COLO668 (cell line): ENCODE measurements around the gene TP73.
A peak's percentile ranks its signal among the peaks of the same experiment; 100 is the strongest.

Experiments
- DNase-seq: peaks from one replicate; lab custom pipeline; 2025; ENCODE audit not compliant: unreplicated experiment; lab: John Stamatoyannopoulos, UW

The TP73 gene

GRCh38 chr1:3633344-3634058, 18.8 kb upstream of the TP73 start:
- DNase-seq: no peak

GRCh38 chr1:3634059-3634800, 18.1 kb upstream of the TP73 start:
- DNase-seq: no peak

- DNase-seq: no peak
Observed at GRCh38 chr1:3636080-3636479, 16.2 kb upstream of the TP73 start.

- no peak for DNase-seq
Observed at GRCh38 chr1:3636531-3636930, 15.8 kb upstream of the TP73 start.

- DNase-seq: no peak
Observed at GRCh38 chr1:3638027-3638426, 14.3 kb upstream of the TP73 start.

GRCh38 chr1:3638676-3639075, 13.6 kb upstream of the TP73 start:
- DNase-seq: no peak

GRCh38 chr1:3639397-3639911, 12.9 kb upstream of the TP73 start:
- DNase-seq: no peak

- DNase-seq: no peak
Observed at GRCh38 chr1:3640121-3640837, 12.0 kb upstream of the TP73 start.

GRCh38 chr1:3641046-3641760, 11.1 kb upstream of the TP73 start:
- DNase-seq: no peak

GRCh38 chr1:3641816-3642215, 10.5 kb upstream of the TP73 start:
- no peak for DNase-seq

GRCh38 chr1:3642919-3643675, 9.2 kb upstream of the TP73 start:
- no peak for DNase-seq

- DNase-seq: no peak
Observed at GRCh38 chr1:3644273-3644672, 8.0 kb upstream of the TP73 start.

GRCh38 chr1:3645247-3645646, 7.1 kb upstream of the TP73 start:
- no peak for DNase-seq

- no peak for DNase-seq
Observed at GRCh38 chr1:3645666-3646355, 6.5 kb upstream of the TP73 start.

- no peak for DNase-seq
Observed at GRCh38 chr1:3646596-3646995, 5.7 kb upstream of the TP73 start.

- DNase-seq: peak; percentile 98
Observed at GRCh38 chr1:3649342-3650247, 2.7 kb upstream of the TP73 start, which contains the start of gene WRAP73. TSS of gene WRAP73 (minus strand) at chr1:3650103. CDS start at chr1:3649999, 104 bp downstream.

- no peak for DNase-seq
Observed at GRCh38 chr1:3650248-3651025, 1.9 kb upstream of the TP73 start.
